ENCODE results near the gene MGLL. TPM values are rescaled to one million over a fixed set of nuclear protein-coding genes. Genes with fewer than 3 reads are reported as not detected.

Gene MGLL
- total and polyA plus RNA-seq, 4 donors = 67.0 to 182 (median 78.2) TPM

- no peak for ATAC-seq (ENCODE audit: insufficient read depth, low FRiP score)
- DNase-seq = peak in 1 of 3 donors; percentile 28
- Histone ChIP-seq H3K27ac (ENCODE audit: low read depth in 1 of 2, low read length in 1 of 2) (no peak overlapping the region), H3K4me3 (no peak overlapping the region), H3K4me1 (ENCODE audit: control insufficient read depth in 5 of 5, insufficient read depth in 5 of 5, low read length in 5 of 5) (peaks cover 0 to 17% (median 6%) of the 10 kb centered on the region in 5 donors), H3K9me3 (ENCODE audit: control insufficient read depth in 4 of 4, insufficient read depth in 3 of 4, low read length in 3 of 4) (peaks cover 0 to 3% (median 0%) of the 10 kb centered on the region in 4 donors), H3K9ac (ENCODE audit: insufficient read depth in 1 of 2, low read length in 2 of 2) (no peak overlapping the region), H3K27me3 (ENCODE audit: control insufficient read depth in 3 of 3, insufficient read depth in 3 of 3, low read length in 2 of 3) (no peaks in the 10 kb centered on the region), H3K36me3 (ENCODE audit: control insufficient read depth in 4 of 4, insufficient read depth in 4 of 4, low read length in 4 of 4) (peaks cover 0 to 14% (median 0%) of the 10 kb centered on the region in 4 donors)
- WGBS, 2 donors = 65 to 76% methylated on average over 2 of the region's 2 CpGs
- TF ChIP-seq, protein P1, sequence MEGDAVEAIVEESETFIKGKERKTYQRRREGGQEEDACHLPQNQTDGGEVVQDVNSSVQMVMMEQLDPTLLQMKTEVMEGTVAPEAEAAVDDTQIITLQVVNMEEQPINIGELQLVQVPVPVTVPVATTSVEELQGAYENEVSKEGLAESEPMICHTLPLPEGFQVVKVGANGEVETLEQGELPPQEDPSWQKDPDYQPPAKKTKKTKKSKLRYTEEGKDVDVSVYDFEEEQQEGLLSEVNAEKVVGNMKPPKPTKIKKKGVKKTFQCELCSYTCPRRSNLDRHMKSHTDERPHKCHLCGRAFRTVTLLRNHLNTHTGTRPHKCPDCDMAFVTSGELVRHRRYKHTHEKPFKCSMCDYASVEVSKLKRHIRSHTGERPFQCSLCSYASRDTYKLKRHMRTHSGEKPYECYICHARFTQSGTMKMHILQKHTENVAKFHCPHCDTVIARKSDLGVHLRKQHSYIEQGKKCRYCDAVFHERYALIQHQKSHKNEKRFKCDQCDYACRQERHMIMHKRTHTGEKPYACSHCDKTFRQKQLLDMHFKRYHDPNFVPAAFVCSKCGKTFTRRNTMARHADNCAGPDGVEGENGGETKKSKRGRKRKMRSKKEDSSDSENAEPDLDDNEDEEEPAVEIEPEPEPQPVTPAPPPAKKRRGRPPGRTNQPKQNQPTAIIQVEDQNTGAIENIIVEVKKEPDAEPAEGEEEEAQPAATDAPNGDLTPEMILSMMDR (IDR thresholded peaks at IDR 0.05; ENCODE audit: control extremely low read depth, extremely low read depth) = no peak
Measured at GRCh38 chr3:127814325-127814781, 8.0 kb downstream of the MGLL start.

DNA sequence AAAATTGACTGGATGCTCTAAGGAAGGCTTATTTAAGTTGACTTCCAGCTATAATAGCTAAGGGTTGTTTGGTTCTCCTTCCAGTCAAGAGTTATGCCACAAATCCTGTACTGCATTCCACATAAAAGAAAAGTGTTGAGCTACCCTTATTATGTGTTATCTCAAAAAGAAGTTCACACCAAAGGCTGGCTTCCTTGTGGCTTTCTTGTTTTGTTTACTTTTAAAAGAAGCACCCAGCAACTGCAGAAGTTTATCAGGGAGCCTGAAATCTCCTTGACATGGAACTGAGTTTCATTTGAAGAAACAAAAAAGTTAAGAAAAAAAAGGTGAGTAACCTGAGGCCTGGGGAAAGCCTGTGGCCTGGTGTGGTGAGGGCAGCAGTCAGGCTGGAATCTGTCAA, 10.2 kb downstream of the MGLL start:
- no peak for ATAC-seq (ENCODE audit: insufficient read depth, low FRiP score)
- H3K27ac ChIP-seq (ENCODE audit: low read depth in 1 of 2, low read length in 1 of 2) = no peak overlapping the region
- peaks cover 0 to 22% (median 0%) of the 10 kb centered on the region in 4 donors for H3K36me3 ChIP-seq (ENCODE audit: control insufficient read depth in 4 of 4, insufficient read depth in 4 of 4, low read length in 4 of 4)
- H3K27me3 ChIP-seq (ENCODE audit: control insufficient read depth in 3 of 3, insufficient read depth in 3 of 3, low read length in 2 of 3) = no peaks in the 10 kb centered on the region
- no peak overlapping the region for H3K4me3 ChIP-seq
- no peak overlapping the region for H3K9ac ChIP-seq (ENCODE audit: insufficient read depth in 1 of 2, low read length in 2 of 2)
- TF ChIP-seq, protein P1 (IDR thresholded peaks at IDR 0.05; ENCODE audit: control extremely low read depth, extremely low read depth) = no peak
- H3K9me3 ChIP-seq (ENCODE audit: control insufficient read depth in 4 of 4, insufficient read depth in 3 of 4, low read length in 3 of 4) = peaks cover 0 to 3% (median 0%) of the 10 kb centered on the region in 4 donors
- H3K4me1 ChIP-seq (ENCODE audit: control insufficient read depth in 5 of 5, insufficient read depth in 5 of 5, low read length in 5 of 5) = peaks cover 0 to 14% (median 6%) of the 10 kb centered on the region in 5 donors
- no peak for DNase-seq

- 96 to 98% methylated on average over 3 of the region's 3 CpGs for WGBS, 2 donors
- Histone ChIP-seq H3K36me3 (ENCODE audit: control insufficient read depth in 4 of 4, insufficient read depth in 4 of 4, low read length in 4 of 4) (peaks cover 0 to 22% (median 0%) of the 10 kb centered on the region in 4 donors), H3K9ac (ENCODE audit: insufficient read depth in 1 of 2, low read length in 2 of 2) (no peak overlapping the region), H3K4me1 (ENCODE audit: control insufficient read depth in 5 of 5, insufficient read depth in 5 of 5, low read length in 5 of 5) (peaks cover 0 to 11% (median 5%) of the 10 kb centered on the region in 5 donors), H3K27me3 (ENCODE audit: control insufficient read depth in 3 of 3, insufficient read depth in 3 of 3, low read length in 2 of 3) (no peaks in the 10 kb centered on the region), H3K9me3 (ENCODE audit: control insufficient read depth in 4 of 4, insufficient read depth in 3 of 4, low read length in 3 of 4) (peaks cover 0 to 3% (median 0%) of the 10 kb centered on the region in 4 donors), H3K27ac (ENCODE audit: low read depth in 1 of 2, low read length in 1 of 2) (no peak overlapping the region), H3K4me3 (no peak overlapping the region)
- TF ChIP-seq, protein P1 (IDR thresholded peaks at IDR 0.05; ENCODE audit: control extremely low read depth, extremely low read depth) = no peak
- no peak for DNase-seq
- no peak for ATAC-seq (ENCODE audit: insufficient read depth, low FRiP score)
Measured at GRCh38 chr3:127811717-127812116, 10.6 kb downstream of the MGLL start.

GRCh38 chr3:127809611-127810010, 12.7 kb downstream of the MGLL start:
- H3K36me3 ChIP-seq (ENCODE audit: control insufficient read depth in 4 of 4, insufficient read depth in 4 of 4, low read length in 4 of 4) = peaks cover 0 to 20% (median 2%) of the 10 kb centered on the region in 4 donors
- WGBS, 2 donors = 92 to 96% methylated on average over 2 of the region's 2 CpGs
- H3K4me1 ChIP-seq (ENCODE audit: control insufficient read depth in 5 of 5, insufficient read depth in 5 of 5, low read length in 5 of 5) = peaks cover 0 to 8% (median 0%) of the 10 kb centered on the region in 5 donors
- TF ChIP-seq, protein P1 (IDR thresholded peaks at IDR 0.05; ENCODE audit: control extremely low read depth, extremely low read depth) = no peak
- H3K4me3 ChIP-seq = no peak overlapping the region
- H3K27ac ChIP-seq (ENCODE audit: low read depth in 1 of 2, low read length in 1 of 2) = no peak overlapping the region
- H3K27me3 ChIP-seq (ENCODE audit: control insufficient read depth in 3 of 3, insufficient read depth in 3 of 3, low read length in 2 of 3) = no peaks in the 10 kb centered on the region
- no peak for DNase-seq
- no peak for ATAC-seq (ENCODE audit: insufficient read depth, low FRiP score)
- peaks cover 0 to 3% (median 0%) of the 10 kb centered on the region in 4 donors for H3K9me3 ChIP-seq (ENCODE audit: control insufficient read depth in 4 of 4, insufficient read depth in 3 of 4, low read length in 3 of 4)
- no peak overlapping the region for H3K9ac ChIP-seq (ENCODE audit: insufficient read depth in 1 of 2, low read length in 2 of 2)

Data from lung (tissue), 12 donors.